Raji (cell line): ENCODE measurements around the gene RABGAP1L.

ENCODE experiments used
- POLR2A ChIP-seq: IDR thresholded peaks from 2 replicates; pipeline ENCODE4 v1.6.1; 2011; ENCODE audit warnings: low read depth, low read length, control low read depth; ENCODE audit not compliant: insufficient read depth

RABGAP1L gene

DNA sequence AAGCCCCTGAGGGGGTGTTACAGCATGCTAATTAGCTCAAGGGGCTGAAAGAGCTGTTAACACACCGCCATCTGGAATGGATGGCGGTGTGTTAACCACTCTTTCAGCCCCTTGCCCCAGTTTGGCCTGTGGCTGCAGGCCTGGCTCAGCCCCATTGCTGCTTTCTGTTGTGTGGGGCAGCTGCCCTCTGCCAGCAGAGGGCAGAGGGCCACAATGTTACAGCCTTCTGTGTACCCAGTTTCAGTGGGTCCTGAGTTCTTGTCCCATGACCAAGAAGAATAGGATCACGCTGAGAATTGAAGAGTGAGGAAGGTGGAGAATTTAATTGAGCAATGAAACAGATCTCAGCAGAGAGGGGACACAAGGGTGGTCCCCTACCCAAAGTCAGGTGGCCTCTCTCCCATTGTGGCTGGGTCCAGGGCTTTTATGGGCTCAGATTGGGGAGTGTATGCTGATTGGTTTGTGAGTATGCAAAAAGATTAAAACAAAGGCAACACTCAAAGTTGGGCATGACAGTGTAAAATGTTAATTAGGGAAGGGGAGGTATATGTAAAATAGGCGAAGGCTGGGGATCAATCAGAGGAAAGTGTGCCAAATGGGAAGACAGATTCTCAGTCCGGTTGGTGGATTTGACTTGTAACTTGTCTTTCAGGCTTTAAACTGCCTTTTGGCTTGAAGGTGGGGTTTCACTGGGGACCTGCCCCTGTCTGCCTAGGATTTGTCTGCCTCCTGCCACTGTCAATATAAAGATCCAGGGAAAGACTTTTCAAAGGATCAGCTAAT, 142.2 kb downstream of the RABGAP1L start:
- no peak for TF ChIP-seq POLR2A

DNA sequence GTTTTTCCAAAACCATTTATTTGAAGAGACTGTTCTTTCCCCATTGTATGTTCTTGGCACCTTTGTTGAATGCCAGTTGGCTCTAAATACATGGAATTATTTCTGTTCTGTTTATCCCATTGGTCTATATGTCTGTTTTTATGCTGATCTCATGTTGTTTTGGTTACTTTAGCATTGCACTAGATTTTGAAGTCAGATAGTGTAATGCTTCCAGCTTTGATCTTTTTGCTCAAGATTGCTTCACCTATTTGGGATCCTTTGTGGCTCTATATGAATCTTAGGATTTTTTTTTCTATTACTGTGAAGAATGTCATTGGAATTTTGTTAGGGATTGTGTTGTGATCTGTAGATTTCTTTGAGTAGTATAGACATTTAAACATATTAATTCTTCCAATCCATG, 149.3 kb downstream of the RABGAP1L start:
- TF ChIP-seq POLR2A = no peak

DNA sequence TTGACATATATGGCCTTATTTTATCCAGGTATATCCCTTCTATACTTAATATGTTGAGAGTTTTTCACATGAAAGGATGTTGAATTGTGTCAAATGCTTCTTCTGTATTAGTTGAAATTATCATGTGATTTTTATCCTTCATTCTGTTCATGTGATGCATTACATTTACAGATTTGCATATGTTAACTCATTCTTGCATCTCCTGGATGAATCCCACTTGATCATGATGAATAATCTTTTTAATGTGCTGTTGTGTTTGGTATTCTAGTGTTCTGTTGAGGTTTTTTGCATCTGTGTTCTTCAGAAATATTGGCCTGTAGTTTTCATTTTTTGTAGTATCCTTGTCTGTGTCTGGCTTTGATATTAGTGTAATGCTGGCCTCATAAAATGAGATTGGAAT, 150.2 kb downstream of the RABGAP1L start:
- TF ChIP-seq POLR2A = no peak

- TF ChIP-seq POLR2A = no peak
These were observed 155.1 kb downstream of the RABGAP1L start for GRCh38 chr1:174314433-174314832.

GRCh38 chr1:174315239-174315638, 155.9 kb downstream of the RABGAP1L start:
- TF ChIP-seq POLR2A = no peak

- no peak for TF ChIP-seq POLR2A
These were observed 163.0 kb downstream of the RABGAP1L start for GRCh38 chr1:174322202-174322862.

- TF ChIP-seq POLR2A = no peak
These were observed 165.2 kb downstream of the RABGAP1L start for GRCh38 chr1:174324493-174324892.

DNA sequence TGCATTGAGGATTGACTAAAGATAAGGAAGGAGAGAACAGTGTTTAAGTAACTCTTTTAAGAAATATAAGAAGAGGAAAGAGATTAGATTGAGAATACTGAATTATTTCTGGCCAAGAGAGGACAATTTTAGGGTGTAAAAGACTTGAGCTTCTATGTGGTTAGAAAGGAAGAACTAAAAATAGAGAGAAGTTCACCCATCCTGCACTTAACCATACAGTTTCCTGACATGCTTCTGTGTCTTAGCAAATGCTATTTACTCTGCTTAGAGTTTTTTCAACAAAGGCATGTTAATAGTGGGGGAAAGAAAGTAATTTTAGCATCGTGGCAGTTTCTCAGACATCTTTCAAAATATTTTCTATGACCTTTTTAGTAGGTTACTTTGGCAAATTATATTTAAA, 165.6 kb downstream of the RABGAP1L start:
- no peak for TF ChIP-seq POLR2A

- TF ChIP-seq POLR2A = no peak
These were observed 167.0 kb downstream of the RABGAP1L start for GRCh38 chr1:174326278-174326677.

DNA sequence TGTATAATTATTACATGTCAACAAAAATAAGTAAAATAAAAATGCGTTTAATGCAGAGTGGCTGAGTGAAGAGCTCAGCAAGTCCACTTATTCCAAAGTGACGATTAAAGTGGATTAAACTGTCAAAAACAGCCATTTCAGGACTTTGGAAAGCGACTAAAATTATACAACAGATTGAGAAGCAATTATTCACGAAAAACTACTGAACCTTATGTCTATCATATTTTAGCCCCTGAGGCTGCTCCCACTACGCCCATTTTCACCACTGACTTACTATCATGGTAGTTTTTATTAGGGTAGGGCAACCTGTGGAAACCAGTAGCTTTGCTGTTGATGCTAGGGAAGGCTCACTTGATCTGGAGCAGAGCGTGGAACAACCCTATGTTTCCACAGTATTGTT, 174.1 kb downstream of the RABGAP1L start:
- no peak for TF ChIP-seq POLR2A

GRCh38 chr1:174337000-174337681, 177.8 kb downstream of the RABGAP1L start:
- TF ChIP-seq POLR2A = no peak

DNA sequence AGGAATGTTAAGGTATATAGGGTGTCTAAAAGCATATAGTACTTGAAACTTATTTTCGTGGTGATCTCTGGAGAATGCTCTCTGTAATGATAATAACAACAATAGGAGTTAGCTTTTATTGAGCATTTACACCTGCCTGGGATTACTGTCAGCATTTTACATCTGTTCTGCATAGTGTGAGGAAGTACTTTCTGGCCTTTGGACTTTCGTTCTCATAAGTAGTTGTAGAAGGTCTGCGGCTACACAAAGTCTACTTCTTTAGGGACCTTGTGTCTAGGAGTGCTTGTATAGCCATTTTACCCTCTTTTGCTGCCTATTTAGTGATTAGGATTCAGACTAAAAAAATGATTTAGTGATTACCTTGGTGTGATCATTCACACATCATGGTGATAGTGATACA, 184.8 kb downstream of the RABGAP1L start:
- TF ChIP-seq POLR2A = no peak

DNA sequence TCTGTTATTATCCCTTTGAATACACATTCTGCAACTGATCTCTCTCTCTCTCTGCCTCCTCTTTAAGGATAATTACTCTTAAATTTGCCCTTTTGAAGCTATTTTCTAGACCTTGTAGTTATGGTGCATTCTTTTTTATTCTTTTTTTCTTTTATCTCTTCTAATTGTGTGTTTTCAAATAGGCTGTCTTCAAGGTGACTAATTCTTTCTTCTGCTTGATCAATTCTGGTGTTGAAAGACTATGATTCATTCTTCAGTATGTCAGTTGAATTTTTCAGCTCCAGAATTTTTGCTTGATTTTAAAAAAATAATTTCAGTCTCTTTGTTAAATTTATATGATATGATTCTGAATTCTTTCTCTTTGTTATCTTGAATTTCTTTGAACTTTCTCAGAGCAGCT, 192.8 kb downstream of the RABGAP1L start:
- TF ChIP-seq POLR2A = no peak

- no peak for TF ChIP-seq POLR2A
These were observed 193.7 kb downstream of the RABGAP1L start for GRCh38 chr1:174352883-174353608.

- TF ChIP-seq POLR2A = no peak
These were observed 199.0 kb downstream of the RABGAP1L start for GRCh38 chr1:174358344-174358743.

- TF ChIP-seq POLR2A = no peak
These were observed 199.6 kb downstream of the RABGAP1L start for GRCh38 chr1:174358786-174359453.

- no peak for TF ChIP-seq POLR2A
These were observed 200.1 kb downstream of the RABGAP1L start for GRCh38 chr1:174359454-174359805.
